Stimulated activated CD8-positive, alpha-beta memory T cell treated with anti-CD3 and anti-CD28 coated beads, Interleukin-12 subunit alpha, Interleukin-12 subunit beta, amount 100 ng/mL, for 24 hours (primary cell): ENCODE results near the gene TTC31.

Experiments
- DNase-seq: peaks from one replicate; pipeline ENCODE4 v3.0.0-alpha.2; 2020; ENCODE audit errors: extremely low read depth

TTC31 gene

GRCh38 chr2:74504591-74504990 lies 21.7 kb downstream of the TTC31 start:
- no peak for DNase-seq

GRCh38 chr2:74505448-74506246 lies 22.8 kb downstream of the TTC31 start:
- DNase-seq = no peak

GRCh38 chr2:74507145-74507925 lies 24.5 kb downstream of the TTC31 start, which contains the start of gene PCGF1:
Gene PCGF1 (minus strand): TSS chr2:74507695. CDS start chr2:74507668, 27 bp downstream.
- DNase-seq = peak; percentile 96

GRCh38 chr2:74507926-74508520 lies 25.1 kb downstream of the TTC31 start:
- no peak for DNase-seq

GRCh38 chr2:74510272-74510671 lies 27.4 kb downstream of the TTC31 start:
- DNase-seq = no peak

- no peak for DNase-seq
Observed at GRCh38 chr2:74511104-74511989, 28.5 kb downstream of the TTC31 start.

- no peak for DNase-seq
Observed at GRCh38 chr2:74512744-74513604, 30.1 kb downstream of the TTC31 start.

- no peak for DNase-seq
Observed at GRCh38 chr2:74513605-74514367, 30.9 kb downstream of the TTC31 start.

- no peak for DNase-seq
Observed at GRCh38 chr2:74514368-74515270, 31.7 kb downstream of the TTC31 start, which contains the start of gene TLX2. Gene TLX2 (plus strand): TSS chr2:74514450. CDS start chr2:74514807, 357 bp downstream.

- no peak for DNase-seq
Observed at GRCh38 chr2:74515271-74515980, 32.5 kb downstream of the TTC31 start.

GRCh38 chr2:74515981-74516633 lies 33.2 kb downstream of the TTC31 start:
- peak; percentile 69 for DNase-seq

GRCh38 chr2:74516650-74517049 lies 33.8 kb downstream of the TTC31 start:
- DNase-seq = no peak

- DNase-seq = no peak
Observed at GRCh38 chr2:74522516-74522915, 39.6 kb downstream of the TTC31 start.

GRCh38 chr2:74524005-74524404 lies 41.1 kb downstream of the TTC31 start:
- DNase-seq = no peak

GRCh38 chr2:74524955-74525716 lies 42.3 kb downstream of the TTC31 start:
- DNase-seq = no peak
